Effector memory CD4-positive, alpha-beta T cell (primary cell): Measurements from ENCODE around the gene LYRM9.
"Not testable (repeated sequence)": the region's sequence is repeated elsewhere in the genome, so short reads cannot be mapped to it uniquely, and the experiment has no call there.

ENCODE experiments used
- DNase-seq, 3 donors: peaks; one replicate each; pipeline ENCODE4 v3.0.0-alpha.2; 2020
- H3K27ac ChIP-seq: 2 replicates; pipeline ENCODE4 v1.7.0; 2013; ENCODE audit warnings: mild to moderate bottlenecking, low read length, moderate library complexity; ENCODE audit not compliant: insufficient read depth, poor library complexity, severe bottlenecking
- H3K27me3 ChIP-seq: replicated peaks from 2 replicates; pipeline ENCODE4 v1.7.0; 2013; ENCODE audit warnings: mild to moderate bottlenecking, low read length; ENCODE audit not compliant: insufficient read depth, control insufficient read depth, poor library complexity, severe bottlenecking
- H3K36me3 ChIP-seq: 2 replicates; pipeline ENCODE4 v1.7.0; 2013; ENCODE audit warnings: mild to moderate bottlenecking, low read length, moderate library complexity; ENCODE audit not compliant: control insufficient read depth, insufficient read depth
- H3K4me1 ChIP-seq: 2 replicates; pipeline ENCODE4 v1.7.0; 2013; ENCODE audit warnings: low read length, mild to moderate bottlenecking; ENCODE audit not compliant: control insufficient read depth, insufficient read depth, poor library complexity, severe bottlenecking
- H3K4me3 ChIP-seq: 2 replicates; pipeline ENCODE4 v1.7.0; 2013; ENCODE audit warnings: low read length, low read depth, mild to moderate bottlenecking; ENCODE audit not compliant: insufficient read depth, poor library complexity, severe bottlenecking
- H3K9me3 ChIP-seq: 2 replicates; pipeline ENCODE4 v1.7.0; 2013; ENCODE audit warnings: mild to moderate bottlenecking, low read length, moderate library complexity; ENCODE audit not compliant: control insufficient read depth

Gene LYRM9

GRCh38 chr17:27846042-27846655 is 47.0 kb downstream of the LYRM9 start:
- Histone ChIP-seq H3K27me3 (no peaks in the 10 kb centered on the region), H3K27ac (no peak overlapping the region), H3K4me3 (peak overlapping the region; percentile 33), H3K9me3 (no peaks in the 10 kb centered on the region), H3K4me1 (no peaks in the 10 kb centered on the region), H3K36me3 (no peaks in the 10 kb centered on the region)
- peak in 1 of 3 donors; percentile 13 for DNase-seq

GRCh38 chr17:27845264-27846041 is 47.7 kb downstream of the LYRM9 start:
- no peak for DNase-seq
- H3K4me1 ChIP-seq, result no peaks in the 10 kb centered on the region
- no peak overlapping the region for H3K4me3 ChIP-seq
- no peaks in the 10 kb centered on the region for H3K27me3 ChIP-seq
- H3K27ac ChIP-seq, result no peak overlapping the region
- H3K9me3 ChIP-seq, result no peaks in the 10 kb centered on the region
- no peaks in the 10 kb centered on the region for H3K36me3 ChIP-seq

DNA sequence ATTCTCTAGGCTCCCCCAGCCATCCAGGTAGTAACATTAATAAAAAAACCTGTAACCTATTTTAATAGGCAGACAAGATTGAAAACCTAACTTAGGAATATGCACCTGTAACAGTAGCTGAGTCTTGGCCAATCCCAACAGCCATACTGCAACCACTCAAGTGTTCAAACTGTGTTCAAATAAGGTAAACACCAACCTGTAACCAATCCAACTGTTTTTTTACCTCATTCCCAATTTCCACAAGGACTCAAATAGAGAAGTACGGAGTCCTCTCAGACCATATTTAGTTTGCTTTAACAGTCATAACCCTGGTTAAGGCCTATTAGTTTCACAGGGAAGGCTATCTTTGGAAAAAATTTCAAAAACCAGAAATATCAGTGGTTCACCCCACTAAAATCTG is 52.5 kb downstream of the LYRM9 start:
- H3K27ac ChIP-seq, result no peak overlapping the region
- no peaks in the 10 kb centered on the region for H3K4me1 ChIP-seq
- H3K9me3 ChIP-seq, result no peaks in the 10 kb centered on the region
- H3K36me3 ChIP-seq, result no peaks in the 10 kb centered on the region
- H3K27me3 ChIP-seq, result no peaks in the 10 kb centered on the region
- H3K4me3 ChIP-seq, result no peak overlapping the region
- no peak for DNase-seq

DNA sequence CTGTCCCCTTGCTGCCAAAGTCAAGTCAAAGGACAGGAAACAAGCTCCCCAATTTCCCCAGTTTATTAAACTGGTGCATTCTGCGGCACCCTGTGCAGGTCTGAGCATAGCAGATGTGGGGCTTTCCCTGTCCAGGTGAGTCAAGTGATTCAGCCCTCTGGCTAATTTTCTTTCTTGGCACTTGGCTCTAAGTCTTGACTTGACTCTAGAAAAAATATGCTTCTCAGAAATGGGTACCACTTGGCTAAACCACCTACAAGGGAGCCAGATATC is 52.8 kb downstream of the LYRM9 start:
- DNase-seq, H3K4me1 ChIP-seq, H3K4me3 ChIP-seq, H3K27me3 ChIP-seq, H3K9me3 ChIP-seq, H3K27ac ChIP-seq, H3K36me3 ChIP-seq: not testable (repeated sequence)

GRCh38 chr17:27839571-27840405 is 53.4 kb downstream of the LYRM9 start:
- H3K36me3 ChIP-seq, DNase-seq, H3K27ac ChIP-seq, H3K27me3 ChIP-seq, H3K4me1 ChIP-seq, H3K9me3 ChIP-seq, H3K4me3 ChIP-seq: not testable (repeated sequence)

- not testable (repeated sequence) for DNase-seq, H3K9me3 ChIP-seq, H3K36me3 ChIP-seq, H3K4me1 ChIP-seq, H3K27me3 ChIP-seq, H3K27ac ChIP-seq, H3K4me3 ChIP-seq
Observed at GRCh38 chr17:27838607-27839006, 54.6 kb downstream of the LYRM9 start.

GRCh38 chr17:27837769-27838168 is 55.4 kb downstream of the LYRM9 start:
- not testable (repeated sequence) for H3K36me3 ChIP-seq

DNA sequence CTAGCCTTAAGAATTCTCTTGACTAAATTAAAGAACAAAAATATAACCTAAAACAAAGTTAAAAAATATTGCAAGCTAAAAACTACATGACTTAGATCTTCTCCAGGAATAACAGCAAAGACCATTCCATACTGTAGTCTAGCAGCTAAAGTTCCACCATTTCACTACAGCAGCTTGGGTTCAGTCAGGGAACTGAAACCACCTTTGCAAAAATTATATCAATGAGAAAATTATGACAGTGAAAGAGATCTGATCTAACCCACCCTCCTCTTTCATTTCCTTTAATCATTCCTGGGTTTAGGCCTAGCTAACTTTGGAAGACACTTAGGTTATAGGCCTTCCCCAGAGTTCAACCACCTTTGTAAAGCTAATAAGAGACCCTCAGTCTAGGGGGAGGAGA is 56.5 kb downstream of the LYRM9 start:
- Histone ChIP-seq H3K36me3 (no peaks in the 10 kb centered on the region), H3K9me3 (no peaks in the 10 kb centered on the region), H3K27me3 (no peaks in the 10 kb centered on the region), H3K4me1 (no peaks in the 10 kb centered on the region), H3K27ac (no peak overlapping the region), H3K4me3 (no peak overlapping the region)
- DNase-seq, result no peak

More at GRCh38 chr17:27837769-27838168, 55.4 kb downstream of the LYRM9 start:
- H3K27ac ChIP-seq, H3K27me3 ChIP-seq, DNase-seq, H3K9me3 ChIP-seq, H3K4me1 ChIP-seq, H3K4me3 ChIP-seq: not testable (repeated sequence)

GRCh38 chr17:27834571-27834970 is 58.6 kb downstream of the LYRM9 start:
- no peaks in the 10 kb centered on the region for H3K36me3 ChIP-seq
- H3K4me1 ChIP-seq, result no peaks in the 10 kb centered on the region
- no peaks in the 10 kb centered on the region for H3K27me3 ChIP-seq
- H3K9me3 ChIP-seq, result no peaks in the 10 kb centered on the region
- H3K27ac ChIP-seq, result no peak overlapping the region
- no peak overlapping the region for H3K4me3 ChIP-seq
- no peak for DNase-seq

GRCh38 chr17:27832831-27833230 is 60.3 kb downstream of the LYRM9 start:
- Histone ChIP-seq H3K4me1 (no peaks in the 10 kb centered on the region), H3K9me3 (no peaks in the 10 kb centered on the region), H3K27ac (no peak overlapping the region), H3K4me3 (no peak overlapping the region), H3K36me3 (no peaks in the 10 kb centered on the region), H3K27me3 (no peaks in the 10 kb centered on the region)
- no peak for DNase-seq
